ENCODE results near the gene EFS. TPM values are rescaled to one million over a fixed set of nuclear protein-coding genes. Genes with fewer than 3 reads are reported as not detected.
"Not testable (repeated sequence)": the region's sequence is repeated elsewhere in the genome, so short reads cannot be mapped to it uniquely, and the experiment has no call there.

EFS gene
- total and polyA plus RNA-seq, 2 of the 8 experiments (the other 6 are each of a cell fraction or from before 2014, with no cell fraction given), result 27.8 to 28.6 TPM

DNA sequence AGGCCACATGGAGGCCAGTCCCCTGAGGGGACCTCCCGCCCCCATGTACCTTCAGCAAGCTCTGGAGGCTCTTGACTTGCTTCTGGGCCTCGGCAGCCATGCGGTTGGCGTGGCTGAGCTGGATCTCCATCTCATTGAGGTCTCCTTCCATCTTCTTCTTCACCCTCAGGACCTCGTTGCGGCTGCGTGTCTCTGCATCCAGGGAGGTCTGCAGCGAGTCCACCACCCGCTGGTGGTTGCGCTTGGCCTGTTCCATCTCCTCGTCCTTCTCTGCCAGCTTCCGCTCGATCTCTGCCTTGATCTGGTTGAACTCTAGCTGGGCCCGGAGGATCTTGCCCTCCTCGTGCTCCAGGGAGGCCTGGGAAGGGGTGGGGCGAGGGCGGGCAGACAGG lies 21.3 kb upstream of the EFS start:
- not testable (repeated sequence) for H3K36me3 ChIP-seq (ENCODE audit: control insufficient read depth in 2 of 4, insufficient read depth in 4 of 4, low read length in 3 of 4); H3K9me3 ChIP-seq (ENCODE audit: insufficient read depth in 2 of 2, low read depth in 1 of 2, low read length in 1 of 2); H4K5ac ChIP-seq (ENCODE audit: insufficient read length, low read depth, low read length); H3K79me1 ChIP-seq (ENCODE audit: low read depth, low read length); H2BK120ac ChIP-seq (replicated peaks; ENCODE audit: low read depth, low read length); DNase-seq (ENCODE audit: low read depth in 1 of 2, low spot score in 2 of 2); H2BK15ac ChIP-seq (ENCODE audit: low read length); H3K4me2 ChIP-seq (ENCODE audit: insufficient read depth in 1 of 2, low read depth in 2 of 2, low read length in 2 of 2); H4K91ac ChIP-seq (replicated peaks; ENCODE audit: insufficient read length, low read length); H3K14ac ChIP-seq (ENCODE audit: insufficient read length); H3K18ac ChIP-seq (ENCODE audit: extremely low read depth, low read length); H2BK5ac ChIP-seq (ENCODE audit: low read depth, low read length); H3K4ac ChIP-seq (replicated peaks; ENCODE audit: insufficient read length, low read depth, low read length); H3K27me3 ChIP-seq (replicated peaks in 1 of 4; ENCODE audit: control insufficient read depth in 3 of 4, extremely low read depth in 1 of 4, insufficient read depth in 3 of 4, low read length in 3 of 4); H2AFZ ChIP-seq (ENCODE audit: low read length); H3K4me3 ChIP-seq (ENCODE audit: extremely low read depth in 1 of 4, insufficient read depth in 2 of 4, low read depth in 3 of 4, low read length in 4 of 4); H3K27ac ChIP-seq (ENCODE audit: low read depth, low read length); H4K20me1 ChIP-seq (replicated peaks in 1 of 2; ENCODE audit: control insufficient read depth in 1 of 2, insufficient read depth in 2 of 2, low read length in 2 of 2); H4K8ac ChIP-seq (ENCODE audit: extremely low read depth, insufficient read depth, low read length); H2AK5ac ChIP-seq (ENCODE audit: low read depth, low read length); FAIRE-seq; H3K23me2 ChIP-seq (ENCODE audit: low read depth, low read length); H3K23ac ChIP-seq (ENCODE audit: insufficient read length); H2BK20ac ChIP-seq (ENCODE audit: low read length); H3K56ac ChIP-seq (replicated peaks; ENCODE audit: insufficient read length, low read depth, low read length); H3K9ac ChIP-seq (replicated peaks in 1 of 4; ENCODE audit: extremely low read depth in 1 of 4, low read depth in 3 of 4, low read length in 3 of 4); H3K4me1 ChIP-seq (replicated peaks in 1 of 4; ENCODE audit: control insufficient read depth in 3 of 4, insufficient read depth in 4 of 4, low read length in 3 of 4); H2BK12ac ChIP-seq (ENCODE audit: low read depth, low read length); H3K79me2 ChIP-seq (ENCODE audit: control insufficient read depth in 1 of 2, insufficient read depth in 2 of 2, low read length in 2 of 2)
- CTCF ChIA-PET (ENCODE audit: partially characterized antibody), result interaction anchor here (0.9 to 15.0 kb wide), 6 partner anchors 12 to 122 kb away, joined by 3 to 333 read pairs (median 4); partner anchors contain the start of genes EFS and SLC22A17
- WGBS, 2 experiments (ENCODE audit: extremely low coverage in 1 of 2, insufficient coverage in 1 of 2, insufficient read length in 1 of 2, insufficient replicate concordance in 2 of 2, low coverage in 1 of 2, low lambda C conversion rate in 2 of 2, missing lambda C conversion rate in 1 of 2), result 91% methylated on average over 13 of the region's 17 CpGs; no CpG with 5 or more reads in 1 of the 2 experiments
- POLR2A ChIA-PET (ENCODE audit: partially characterized antibody), result interaction anchor here (1.5 kb wide), 1 partner anchor 11 kb away, joined by 3 read pairs; no protein-coding TSS in a partner anchor
